Kidney (tissue), 14 donors: ENCODE measurements around the gene AUTS2. TPM values are rescaled to one million over a fixed set of nuclear protein-coding genes. Genes with fewer than 3 reads are reported as not detected.

Experiments
- DNase-seq, 5 donors: peaks; one replicate each; pipeline ENCODE4 v3.0.0-alpha.2; 2013 to 2020
- FAIRE-seq: peaks from 2 replicates; lab custom pipeline; 2012; peaks lifted over from hg19 to GRCh38; lab: Jason Lieb, UNC
- H3K27ac ChIP-seq, 2 donors: one replicate each; pipeline ENCODE4 v1.7.0; 2013; ENCODE audit warnings: low read depth in 2 of 2, low read length in 2 of 2, inconsistent platforms in 1 of 2
- H3K27me3 ChIP-seq: one replicate; pipeline ENCODE4 v1.7.1; 2013; ENCODE audit warnings: low read length, inconsistent platforms; ENCODE audit not compliant: control insufficient read depth, insufficient read depth
- H3K36me3 ChIP-seq, 3 donors: one replicate each; pipeline versions ENCODE4 v1.7.0 to v1.7.1; 2013; ENCODE audit warnings: low read length in 3 of 3, control low read depth in 1 of 3, inconsistent platforms in 1 of 3; ENCODE audit not compliant: insufficient read depth in 3 of 3, control insufficient read depth in 2 of 3
- H3K4me1 ChIP-seq, 3 donors: one replicate each; pipeline versions ENCODE4 v1.7.0 to v1.7.1; 2013; ENCODE audit warnings: low read length in 3 of 3, inconsistent platforms in 1 of 3, low read depth in 1 of 3; ENCODE audit not compliant: control insufficient read depth in 2 of 3, insufficient read depth in 2 of 3
- H3K4me3 ChIP-seq, 3 donors: one replicate each; pipeline versions ENCODE4 v1.7.0 to v1.8.1; 2013; ENCODE audit warnings: low read length in 3 of 3, control low read depth in 1 of 3, inconsistent platforms in 1 of 3
- H3K9ac ChIP-seq, 3 donors: one replicate each; pipeline versions ENCODE4 v1.7.0 to v1.7.1; 2013; ENCODE audit warnings: low read length in 3 of 3, control low read depth in 1 of 3, inconsistent platforms in 1 of 3
- H3K9me3 ChIP-seq, 3 donors: one replicate each; pipeline versions ENCODE4 v1.7.0 to v1.7.1; 2013; ENCODE audit warnings: low read length in 3 of 3, control low read depth in 1 of 3, inconsistent platforms in 1 of 3; ENCODE audit not compliant: control insufficient read depth in 2 of 3, insufficient read depth in 1 of 3
- CTCF ChIP-seq: IDR thresholded peaks from 3 replicates; pipeline ENCODE4 v1.5.1; 2012; ENCODE audit warnings: mild to moderate bottlenecking, moderate library complexity, borderline replicate concordance; ENCODE audit not compliant: insufficient read depth; ENCODE audit errors: extremely low read depth
- intact Hi-C: fragments of 100-400 bp; cut with DNase I; formaldehyde crosslinking; loops from one replicate; pipeline ENCODE4 v1.11.1; 2022
- polyA plus RNA-seq: library from polyadenylated mRNA; stranded (reverse); fragments of 350-450 nt; fragmentation: Illumina TruSeq; extraction: RNeasy Lipid Tissue Mini Kit (QIAGEN cat#74804); gene quantifications from one replicate; pipeline ENCODE4 v1.2.3, GENCODE V29; 2014; ENCODE audit warnings: low read depth, low replicate concordance; ENCODE audit not compliant: insufficient read depth
- total RNA-seq: library from RNA; stranded (reverse); fragmentation: NEBNext Ultra II Directional; extraction: Animal tissue kit (Norgen Biotek cat#: 25700); gene quantifications from one replicate; pipeline ENCODE4 v1.2.1, GENCODE V29; 2021
- donor health status: control.
- donor health status: control.
- donor health status: control.
- donor health status: control.
- donor health status: control.
- donor health status: DM: yes; HTN: yes; CAD: no.
- donor health status: Normal renal cell carcinoma (clear cell type).

AUTS2 gene
- total and polyA plus RNA-seq, 2 donors from 2014 or later: 5.2 to 33.8 TPM

GRCh38 chr7:70314221-70314620 is 715.9 kb downstream of the AUTS2 start:
- Histone ChIP-seq H3K27ac (no peak overlapping the region), H3K9ac (no peak overlapping the region), H3K27me3 (no peaks in the 10 kb centered on the region), H3K36me3 (no peaks in the 10 kb centered on the region), H3K4me3 (no peak overlapping the region), H3K4me1 (peaks cover 0 to 5% (median 2%) of the 10 kb centered on the region in 3 donors), H3K9me3 (no peaks in the 10 kb centered on the region)
- no peak for TF ChIP-seq CTCF
- intact Hi-C loops: no loop called here
- no peak for FAIRE-seq
- DNase-seq: no peak

- Histone ChIP-seq H3K27ac (no peak overlapping the region), H3K27me3 (no peaks in the 10 kb centered on the region), H3K9me3 (no peaks in the 10 kb centered on the region), H3K4me1 (peaks cover 0 to 5% (median 2%) of the 10 kb centered on the region in 3 donors), H3K36me3 (no peaks in the 10 kb centered on the region), H3K4me3 (no peak overlapping the region), H3K9ac (no peak overlapping the region)
- TF ChIP-seq CTCF: no peak
- no peak for DNase-seq
- FAIRE-seq: no peak
- intact Hi-C loops: no loop called here
Observed at GRCh38 chr7:70316745-70317144, 718.5 kb downstream of the AUTS2 start.

- intact Hi-C loops: no loop called here
- Histone ChIP-seq H3K4me3 (no peak overlapping the region), H3K27me3 (no peaks in the 10 kb centered on the region), H3K36me3 (no peaks in the 10 kb centered on the region), H3K4me1 (peaks cover 0 to 5% (median 2%) of the 10 kb centered on the region in 3 donors), H3K27ac (no peak overlapping the region), H3K9ac (no peak overlapping the region), H3K9me3 (no peaks in the 10 kb centered on the region)
- FAIRE-seq (no peak), DNase-seq (peak in 1 of 5 donors; percentile 37)
- no peak for TF ChIP-seq CTCF
Observed at GRCh38 chr7:70317356-70317755, 719.1 kb downstream of the AUTS2 start.

GRCh38 chr7:70318511-70318910 is 720.2 kb downstream of the AUTS2 start:
- no peak for DNase-seq
- H3K36me3 ChIP-seq: no peaks in the 10 kb centered on the region
- no peak for FAIRE-seq
- peaks cover 0 to 5% (median 2%) of the 10 kb centered on the region in 3 donors for H3K4me1 ChIP-seq
- H3K4me3 ChIP-seq: no peak overlapping the region
- no peaks in the 10 kb centered on the region for H3K9me3 ChIP-seq
- TF ChIP-seq CTCF: no peak
- H3K27me3 ChIP-seq: no peaks in the 10 kb centered on the region
- H3K27ac ChIP-seq: no peak overlapping the region
- H3K9ac ChIP-seq: no peak overlapping the region
- intact Hi-C loops: no loop called here
